Measurements from ENCODE around the gene IMMT. TPM values are rescaled to one million over a fixed set of nuclear protein-coding genes. Genes with fewer than 3 reads are reported as not detected.

The IMMT gene
- total RNA-seq, 2 donors from 2014 or later = 104 to 177 TPM

GRCh38 chr2:86219896-86220295, 24.6 kb upstream of the IMMT start:
- Histone ChIP-seq H3K9me3 (no peaks in the 10 kb centered on the region), H3K36me3 (no peaks in the 10 kb centered on the region), H3K4me3 (no peak overlapping the region), H3K4me1 (peaks cover 0 to 38% of the 10 kb centered on the region in 2 donors), H3K27ac (no peak overlapping the region), H3K27me3 (no peaks in the 10 kb centered on the region)
- no peak for TF ChIP-seq CTCF (IDR thresholded peaks at IDR 0.05)
- peak; percentile 32 for DNase-seq (ENCODE audit: low spot score)

- H3K36me3 ChIP-seq = peaks cover 6% of the 10 kb centered on the region
- H3K27me3 ChIP-seq = no peaks in the 10 kb centered on the region
- H3K27ac ChIP-seq = no peak overlapping the region
- no peak overlapping the region for H3K4me3 ChIP-seq
- DNase-seq (ENCODE audit: low spot score) = peak; percentile 18
- no peak for TF ChIP-seq CTCF (IDR thresholded peaks at IDR 0.05)
- H3K9me3 ChIP-seq = no peaks in the 10 kb centered on the region
- H3K4me1 ChIP-seq = peaks cover 0 to 34% of the 10 kb centered on the region in 2 donors
Observed at GRCh38 chr2:86218124-86218523, 22.9 kb upstream of the IMMT start.

GRCh38 chr2:86216575-86217555, 21.6 kb upstream of the IMMT start:
- peaks cover 0 to 22% of the 10 kb centered on the region in 2 donors for H3K4me1 ChIP-seq
- DNase-seq (ENCODE audit: low spot score) = peak; percentile 52
- no peaks in the 10 kb centered on the region for H3K9me3 ChIP-seq
- H3K4me3 ChIP-seq = no peak overlapping the region
- H3K27me3 ChIP-seq = no peaks in the 10 kb centered on the region
- peaks cover 17% of the 10 kb centered on the region for H3K36me3 ChIP-seq
- H3K27ac ChIP-seq = no peak overlapping the region
- TF ChIP-seq CTCF (IDR thresholded peaks at IDR 0.05) = no peak

GRCh38 chr2:86214503-86214832, 19.2 kb upstream of the IMMT start:
- Histone ChIP-seq H3K27ac (no peak overlapping the region), H3K4me1 (peaks cover 0 to 15% of the 10 kb centered on the region in 2 donors), H3K9me3 (no peaks in the 10 kb centered on the region), H3K36me3 (peaks cover 38% of the 10 kb centered on the region), H3K4me3 (no peak overlapping the region), H3K27me3 (no peaks in the 10 kb centered on the region)
- no peak for TF ChIP-seq CTCF (IDR thresholded peaks at IDR 0.05)
- no peak for DNase-seq (ENCODE audit: low spot score)

GRCh38 chr2:86213699-86214502, 18.6 kb upstream of the IMMT start:
- Histone ChIP-seq H3K27ac (no peak overlapping the region), H3K27me3 (no peaks in the 10 kb centered on the region), H3K9me3 (no peaks in the 10 kb centered on the region), H3K4me1 (peaks cover 0 to 15% of the 10 kb centered on the region in 2 donors), H3K4me3 (no peak overlapping the region), H3K36me3 (peaks cover 43% of the 10 kb centered on the region)
- peak; percentile 28 for DNase-seq (ENCODE audit: low spot score)
- no peak for TF ChIP-seq CTCF (IDR thresholded peaks at IDR 0.05)

Measured in right atrium auricular region (tissue), 2 donors.